NT2/D1 (cell line): ENCODE measurements around the gene S100A9.
"Not testable (repeated sequence)": the region's sequence is repeated elsewhere in the genome, so short reads cannot be mapped to it uniquely, and the experiment has no call there.

ENCODE experiments used
- DNase-seq: peaks from one replicate; pipeline ENCODE4 v3.0.0-alpha.2; 2011; ENCODE audit warnings: low read depth, low spot score
- H3K27me3 ChIP-seq: 2 replicates; pipeline ENCODE4 v1.6.0; 2011; ENCODE audit warnings: mild to moderate bottlenecking; ENCODE audit not compliant: insufficient read length, insufficient read depth
- H3K36me3 ChIP-seq: 2 replicates; pipeline ENCODE4 v1.6.1; 2011; ENCODE audit warnings: mild to moderate bottlenecking, low read length, mixed read lengths; ENCODE audit not compliant: insufficient read depth, insufficient read length
- H3K4me1 ChIP-seq: 2 replicates; pipeline ENCODE4 v1.5.1; 2011; ENCODE audit not compliant: insufficient read depth, insufficient read length
- H3K4me3 ChIP-seq: 2 replicates; pipeline ENCODE4 v1.5.1; 2011; ENCODE audit warnings: low read depth; ENCODE audit not compliant: insufficient read length
- H3K9ac ChIP-seq: 2 replicates; pipeline ENCODE4 v1.6.0; 2011; ENCODE audit warnings: low read depth; ENCODE audit not compliant: insufficient read length
- H3K9me3 ChIP-seq: 2 replicates; pipeline ENCODE4 v1.5.1; 2011; ENCODE audit warnings: mild to moderate bottlenecking, low read length; ENCODE audit not compliant: insufficient read depth
- SUZ12 ChIP-seq: IDR thresholded peaks from 2 replicates; pipeline ENCODE4 v1.6.1; 2011; ENCODE audit not compliant: insufficient read length, insufficient read depth; ENCODE audit errors: extremely low read depth
- YY1 ChIP-seq: IDR thresholded peaks from 2 replicates; pipeline ENCODE4 v1.6.1; 2011; ENCODE audit not compliant: insufficient read length, insufficient read depth
- ZNF274 ChIP-seq: IDR thresholded peaks from 2 replicates; pipeline ENCODE4 v1.6.1; 2011; ENCODE audit warnings: mild to moderate bottlenecking, low read depth, low read length

The S100A9 gene

DNA sequence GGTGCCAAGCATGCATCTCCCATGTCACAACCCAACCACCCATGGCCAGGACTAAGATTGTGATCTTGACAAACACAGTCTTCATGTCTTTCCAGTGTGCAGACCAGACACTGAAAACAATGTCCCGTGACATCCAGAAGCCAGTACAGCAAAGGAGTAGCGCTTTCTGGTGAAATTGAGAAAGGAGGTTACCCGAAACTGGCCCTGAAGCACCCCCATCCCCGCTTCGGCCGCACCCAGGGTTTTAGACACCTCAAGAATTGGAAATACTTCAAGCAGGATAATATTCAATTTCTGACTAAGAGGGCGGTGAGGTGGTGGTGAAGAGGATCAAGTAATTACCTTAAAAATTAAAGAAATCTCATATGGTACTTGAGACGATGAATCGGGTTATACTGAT is 43.8 kb downstream of the S100A9 start:
- no peak overlapping the region for H3K4me3 ChIP-seq
- H3K4me1 ChIP-seq: peaks cover 9% of the 10 kb centered on the region
- no peak overlapping the region for H3K9ac ChIP-seq
- no peak for TF ChIP-seq YY1
- TF ChIP-seq SUZ12: no peak
- TF ChIP-seq ZNF274: no peak
- no peaks in the 10 kb centered on the region for H3K36me3 ChIP-seq
- H3K27me3 ChIP-seq: no peaks in the 10 kb centered on the region
- no peak for DNase-seq
- peaks cover 12% of the 10 kb centered on the region; the same call in 1 of the 2 replicates for H3K9me3 ChIP-seq

DNA sequence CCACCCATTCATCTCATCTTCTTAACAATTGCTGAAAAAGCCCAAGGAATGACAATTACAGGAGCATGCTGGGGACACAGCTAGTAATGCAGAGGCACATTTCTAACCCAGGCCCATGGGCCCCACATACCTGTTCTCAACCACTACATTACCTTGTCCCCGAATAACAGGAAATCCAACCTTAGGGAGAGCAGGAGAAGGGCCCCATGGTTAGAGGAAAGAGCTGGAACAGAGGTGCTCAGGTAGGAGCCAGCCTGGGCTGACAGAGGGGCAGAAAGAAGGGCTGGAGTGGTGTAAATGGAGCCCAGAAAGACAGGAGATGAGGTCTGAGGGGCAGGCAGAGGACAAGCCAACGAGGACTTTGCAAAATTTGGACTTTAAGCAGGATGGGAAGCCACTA is 44.6 kb downstream of the S100A9 start:
- Histone ChIP-seq H3K27me3 (no peaks in the 10 kb centered on the region), H3K4me3 (no peak overlapping the region), H3K9ac (no peak overlapping the region), H3K9me3 (peaks cover 12% of the 10 kb centered on the region; the same call in 1 of the 2 replicates), H3K4me1 (peaks cover 11% of the 10 kb centered on the region), H3K36me3 (no peaks in the 10 kb centered on the region)
- no peak for DNase-seq
- TF ChIP-seq YY1 (no peak), SUZ12 (no peak), ZNF274 (no peak)

GRCh38 chr1:153403421-153404085 is 45.9 kb downstream of the S100A9 start:
- no peaks in the 10 kb centered on the region for H3K36me3 ChIP-seq
- H3K27me3 ChIP-seq: no peaks in the 10 kb centered on the region
- TF ChIP-seq YY1 (no peak), ZNF274 (no peak), SUZ12 (no peak)
- H3K9me3 ChIP-seq: peaks cover 12% of the 10 kb centered on the region; the same call in 1 of the 2 replicates
- no peak for DNase-seq
- H3K9ac ChIP-seq: no peak overlapping the region
- H3K4me1 ChIP-seq: peaks cover 12% of the 10 kb centered on the region
- H3K4me3 ChIP-seq: no peak overlapping the region

DNA sequence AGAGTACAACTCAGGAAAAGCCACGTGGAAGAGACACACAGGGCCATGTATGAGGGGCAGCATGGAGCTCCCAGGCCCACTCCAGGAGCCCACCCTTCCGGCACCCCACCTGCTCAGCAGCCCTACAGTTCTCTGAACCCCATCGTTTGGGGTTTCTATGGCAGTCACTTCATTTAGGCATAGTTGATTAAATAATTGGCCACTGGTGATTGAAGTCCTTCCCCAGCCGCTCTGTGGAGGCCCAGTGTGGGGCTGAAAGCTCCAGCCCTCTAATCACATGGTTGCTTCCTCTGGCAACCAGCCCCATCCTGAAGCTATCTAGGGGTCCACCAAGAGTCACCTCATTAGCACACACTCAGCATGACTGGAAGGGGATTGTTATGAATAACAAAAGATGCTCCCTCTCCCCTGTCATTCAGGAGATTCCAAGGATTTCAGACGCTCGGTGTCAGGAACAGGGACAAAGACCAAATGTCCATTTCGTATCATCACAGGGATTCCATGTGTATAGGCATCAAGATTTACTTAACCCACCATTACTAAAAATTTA is 46.5 kb downstream of the S100A9 start:
- Histone ChIP-seq H3K27me3 (no peaks in the 10 kb centered on the region), H3K9me3 (peaks cover 12% of the 10 kb centered on the region; the same call in 1 of the 2 replicates), H3K36me3 (no peaks in the 10 kb centered on the region), H3K9ac (no peak overlapping the region), H3K4me3 (no peak overlapping the region), H3K4me1 (peaks cover 12% of the 10 kb centered on the region)
- DNase-seq: peak; percentile 79
- no peak for TF ChIP-seq SUZ12

DNA sequence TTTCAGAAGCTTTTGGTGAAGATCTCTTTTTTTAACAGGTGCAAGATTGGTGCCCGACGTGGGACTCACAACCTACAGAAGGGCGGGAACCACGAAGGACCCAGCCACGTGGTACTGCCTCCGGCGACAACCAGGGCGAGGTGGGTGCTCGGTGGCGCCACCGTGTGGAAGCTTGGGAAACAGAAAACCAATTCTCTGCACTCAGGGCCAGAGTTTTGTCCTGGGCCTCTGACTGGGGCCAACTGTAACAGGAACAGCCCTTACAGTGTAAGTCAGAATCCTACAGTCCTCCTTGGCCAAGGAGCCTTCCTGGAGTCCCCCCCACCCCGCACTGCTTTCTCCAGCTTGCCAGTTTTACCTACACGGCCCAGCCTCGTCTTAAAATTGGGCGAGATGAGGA is 47.1 kb downstream of the S100A9 start:
- no peak overlapping the region for H3K9ac ChIP-seq
- TF ChIP-seq ZNF274: no peak
- no peak for TF ChIP-seq SUZ12
- peaks cover 12% of the 10 kb centered on the region; the same call in 1 of the 2 replicates for H3K9me3 ChIP-seq
- no peaks in the 10 kb centered on the region for H3K27me3 ChIP-seq
- DNase-seq: peak; percentile 57
- no peak overlapping the region for H3K4me3 ChIP-seq
- no peaks in the 10 kb centered on the region for H3K36me3 ChIP-seq
- peaks cover 9% of the 10 kb centered on the region for H3K4me1 ChIP-seq

DNA sequence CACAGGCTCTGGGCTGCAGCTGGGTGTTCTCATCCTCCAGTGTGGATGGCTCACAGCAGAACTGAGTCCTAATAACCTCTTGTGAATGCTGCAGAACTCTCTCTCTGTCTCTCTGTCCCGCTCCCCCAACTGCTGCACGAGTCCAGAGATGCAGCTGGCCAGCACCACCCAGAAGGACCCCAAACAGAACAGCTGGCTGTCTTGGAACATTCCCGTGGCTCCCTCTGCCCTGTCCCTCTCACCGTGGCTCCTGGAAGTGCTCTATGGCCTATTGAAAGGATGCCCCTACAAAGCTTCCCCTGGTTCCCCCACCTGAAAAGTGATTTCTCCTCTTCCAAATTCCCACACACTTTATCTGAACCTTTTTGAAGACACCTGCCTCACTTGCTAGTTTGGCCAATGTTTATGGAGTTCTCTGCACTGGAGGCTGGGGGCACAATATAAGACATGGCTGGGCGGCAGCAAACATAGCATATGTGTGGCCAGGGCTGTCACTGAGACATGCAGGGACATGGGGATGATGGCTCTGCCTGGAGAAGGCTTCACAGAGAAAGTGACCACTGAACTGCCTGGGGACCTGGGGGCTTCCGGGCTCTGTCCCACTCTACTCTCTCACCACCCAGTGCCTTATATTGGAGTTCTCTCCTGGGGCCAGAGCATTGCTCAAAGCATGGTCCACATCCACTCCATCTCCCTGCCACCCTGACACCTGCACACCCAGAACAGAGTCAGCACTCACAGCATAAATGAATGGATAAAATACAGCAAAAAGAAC is 48.4 kb downstream of the S100A9 start:
- peaks cover 12% of the 10 kb centered on the region; the same call in 1 of the 2 replicates for H3K9me3 ChIP-seq
- not testable (repeated sequence) for DNase-seq, H3K27me3 ChIP-seq, H3K4me1 ChIP-seq, H3K9ac ChIP-seq, H3K36me3 ChIP-seq, H3K4me3 ChIP-seq

DNA sequence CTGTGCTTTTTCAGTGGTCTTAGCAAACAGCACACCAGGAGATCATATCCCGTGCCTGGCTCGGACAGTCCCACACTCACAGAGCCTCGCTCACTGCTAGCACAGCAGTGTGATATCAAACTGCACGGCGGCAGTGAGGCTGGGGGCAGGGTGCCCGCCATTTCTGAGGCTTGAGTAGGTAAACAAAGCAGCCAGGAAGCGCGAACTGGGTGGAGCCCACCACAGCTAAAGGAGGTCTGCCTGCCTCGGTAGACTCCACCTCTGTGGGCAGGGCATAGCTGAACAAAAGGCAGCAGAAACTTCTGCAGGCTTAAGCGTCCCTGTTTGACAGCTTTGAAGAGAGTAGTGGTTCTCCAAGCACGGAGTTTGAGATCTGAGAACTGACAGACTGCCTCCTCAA is 49.6 kb downstream of the S100A9 start:
- not testable (repeated sequence) for H3K4me1 ChIP-seq, H3K9ac ChIP-seq, H3K36me3 ChIP-seq, H3K27me3 ChIP-seq, H3K4me3 ChIP-seq, DNase-seq
- H3K9me3 ChIP-seq: peaks cover 12% of the 10 kb centered on the region; the same call in 1 of the 2 replicates
